A549 (cell line): ENCODE measurements around the gene ACTR1A.

Source experiments
- CTCF ChIP-seq: fragments of >200 bp; sonication (Bioruptor Twin); formaldehyde crosslinking; IDR thresholded peaks from 3 replicates; pipeline ENCODE4 v1.5.1; 2016
- KDM5A ChIP-seq: fragments of 200-600 bp; sonication (generic); IDR thresholded peaks from 2 replicates; pipeline ENCODE4 v1.6.1; 2016; ENCODE audit warnings: antibody characterized with exemption, mild to moderate bottlenecking
- MAZ ChIP-seq: fragments of 150-350 bp; IDR thresholded peaks from 2 replicates; pipeline ENCODE4 v1.6.1; 2014; ENCODE audit warnings: antibody characterized with exemption, low read depth, low read length, borderline replicate concordance
- POLR2A ChIP-seq: IDR thresholded peaks from 2 replicates; pipeline ENCODE4 v1.6.1; 2012; ENCODE audit warnings: mild to moderate bottlenecking, low read length
- REST ChIP-seq: fragments of 200-600 bp; sonication (generic); IDR thresholded peaks from 2 replicates; pipeline ENCODE4 v1.6.1; 2016; ENCODE audit warnings: antibody characterized with exemption, mild to moderate bottlenecking, moderate library complexity
- RNF2 ChIP-seq: fragments of 200-600 bp; sonication (generic); IDR thresholded peaks from 2 replicates; pipeline ENCODE4 v1.6.1; 2016; ENCODE audit warnings: low read depth, mild to moderate bottlenecking, antibody characterized with exemption, moderate library complexity, borderline replicate concordance
- ZSCAN20 ChIP-seq: fragments of 250-450 bp; sonication (Bioruptor Pico); IDR thresholded peaks from 2 replicates; pipeline ENCODE4 v1.8.0; 2022; ENCODE audit warnings: mild to moderate bottlenecking, moderate library complexity

- TF ChIP-seq RNF2, result no peak
- TF ChIP-seq CTCF, result no peak
- no peak for TF ChIP-seq KDM5A
- no peak for TF ChIP-seq POLR2A
- TF ChIP-seq REST, result no peak
- TF ChIP-seq MAZ, result no peak
- TF ChIP-seq ZSCAN20 (CRISPR knock-in tag), result no peak
Measured at GRCh38 chr10:102438374-102438773, 64.1 kb downstream of the ACTR1A start.
